Measurements from ENCODE around the gene BOD1L1.
A peak's percentile ranks its signal among the peaks of the same experiment; 100 is the strongest.

The BOD1L1 gene

GRCh38 chr4:13555325-13555724 is 72.2 kb downstream of the BOD1L1 start:
- Histone ChIP-seq H3K9me2 (replicated peaks; ENCODE audit: insufficient read depth, low read length) (no peaks in the 10 kb centered on the region), H4K20me1 (ENCODE audit: insufficient read depth, low read length) (no peaks in the 10 kb centered on the region), H3F3A (ENCODE audit: insufficient read depth, low read length) (no peaks in the 10 kb centered on the region), H3K4me1 (ENCODE audit: low read length) (no peaks in the 10 kb centered on the region), H3K9me3 (replicated peaks; ENCODE audit: insufficient read depth, low read length) (no peaks in the 10 kb centered on the region), H2AFZ (ENCODE audit: low read length) (no peak overlapping the region), H3K27me3 (replicated peaks; ENCODE audit: insufficient read depth, low read length) (no peaks in the 10 kb centered on the region), H3K27ac (ENCODE audit: low read length) (no peak overlapping the region), H3K9ac (ENCODE audit: low read length) (no peak overlapping the region), H3K4me3 (ENCODE audit: low read length) (no peak overlapping the region), H3K4me2 (ENCODE audit: low read depth, low read length) (no peak overlapping the region), H3K79me2 (ENCODE audit: low read length) (no peaks in the 10 kb centered on the region), H3K36me3 (replicated peaks; ENCODE audit: insufficient read depth, low read length) (no peaks in the 10 kb centered on the region)
- no peak for DNase-seq
- TF ChIP-seq EZH2phosphoT487 (IDR thresholded peaks at IDR 0.05; ENCODE audit: low read length), result no peak
- TF ChIP-seq EZH2 (optimal IDR thresholded peaks at IDR 0.05; ENCODE audit: low read depth, low read length), result no peak
- no peak for TF ChIP-seq CTCF (IDR thresholded peaks at IDR 0.05; ENCODE audit: low read length)

GRCh38 chr4:13553081-13553480 is 74.4 kb downstream of the BOD1L1 start:
- peaks cover 5% of the 10 kb centered on the region for H3F3A ChIP-seq (ENCODE audit: insufficient read depth, low read length)
- H3K4me3 ChIP-seq (ENCODE audit: low read length), result no peak overlapping the region
- H3K79me2 ChIP-seq (ENCODE audit: low read length), result no peaks in the 10 kb centered on the region
- H3K4me2 ChIP-seq (ENCODE audit: low read depth, low read length), result no peak overlapping the region
- H3K9me3 ChIP-seq (replicated peaks; ENCODE audit: insufficient read depth, low read length), result no peaks in the 10 kb centered on the region
- H3K9ac ChIP-seq (ENCODE audit: low read length), result no peak overlapping the region
- H4K20me1 ChIP-seq (ENCODE audit: insufficient read depth, low read length), result no peaks in the 10 kb centered on the region
- H3K9me2 ChIP-seq (replicated peaks; ENCODE audit: insufficient read depth, low read length), result no peaks in the 10 kb centered on the region
- no peaks in the 10 kb centered on the region for H3K27me3 ChIP-seq (replicated peaks; ENCODE audit: insufficient read depth, low read length)
- H2AFZ ChIP-seq (ENCODE audit: low read length), result no peak overlapping the region
- no peak for DNase-seq
- TF ChIP-seq CTCF (IDR thresholded peaks at IDR 0.05; ENCODE audit: low read length), result no peak
- TF ChIP-seq EZH2phosphoT487 (IDR thresholded peaks at IDR 0.05; ENCODE audit: low read length), result no peak
- TF ChIP-seq EZH2 (optimal IDR thresholded peaks at IDR 0.05; ENCODE audit: low read depth, low read length), result no peak
- H3K4me1 ChIP-seq (ENCODE audit: low read length), result peaks cover 5% of the 10 kb centered on the region
- no peaks in the 10 kb centered on the region for H3K36me3 ChIP-seq (replicated peaks; ENCODE audit: insufficient read depth, low read length)
- H3K27ac ChIP-seq (ENCODE audit: low read length), result no peak overlapping the region

- TF ChIP-seq EZH2 (optimal IDR thresholded peaks at IDR 0.05; ENCODE audit: low read depth, low read length), result no peak
- no peak for TF ChIP-seq EZH2phosphoT487 (IDR thresholded peaks at IDR 0.05; ENCODE audit: low read length)
- peak; percentile 86 for TF ChIP-seq CTCF (IDR thresholded peaks at IDR 0.05; ENCODE audit: low read length)
- Histone ChIP-seq H3K79me2 (ENCODE audit: low read length) (no peaks in the 10 kb centered on the region), H3K27ac (ENCODE audit: low read length) (peak overlapping the region; percentile 58; the same call in 1 of the 2 replicates), H3K36me3 (replicated peaks; ENCODE audit: insufficient read depth, low read length) (no peaks in the 10 kb centered on the region), H3K9me2 (replicated peaks; ENCODE audit: insufficient read depth, low read length) (no peaks in the 10 kb centered on the region), H3K9ac (ENCODE audit: low read length) (peak overlapping the region; percentile 59), H2AFZ (ENCODE audit: low read length) (peak overlapping the region; percentile 81), H3K4me2 (ENCODE audit: low read depth, low read length) (peak overlapping the region; percentile 64), H3K9me3 (replicated peaks; ENCODE audit: insufficient read depth, low read length) (no peaks in the 10 kb centered on the region), H3K4me1 (ENCODE audit: low read length) (peaks cover 5% of the 10 kb centered on the region), H3K27me3 (replicated peaks; ENCODE audit: insufficient read depth, low read length) (peaks cover 17% of the 10 kb centered on the region; the same call in 1 of the 2 replicates), H3F3A (ENCODE audit: insufficient read depth, low read length) (peaks cover 5% of the 10 kb centered on the region), H3K4me3 (ENCODE audit: low read length) (peak overlapping the region; percentile 79), H4K20me1 (ENCODE audit: insufficient read depth, low read length) (no peaks in the 10 kb centered on the region)
- peak; percentile 93 for DNase-seq
Observed at GRCh38 chr4:13548984-13549546, 78.5 kb downstream of the BOD1L1 start.

Measured in MM.1S (cell line).